ENCODE results near the gene GALNT3. TPM values are rescaled to one million over a fixed set of nuclear protein-coding genes. Genes with fewer than 3 reads are reported as not detected.

GALNT3 gene
- total RNA-seq (2021; fragmentation: NEBNext Ultra II Directional; extraction: Animal tissue kit (Norgen Biotek cat#: 25700)) (22.6 and 23.6 TPM in 2 replicates), polyA plus RNA-seq (2011; rRNA removed) (1.8 and 3.4 TPM in 2 replicates), polyA minus RNA-seq (2011; rRNA and poly(A)+ RNA removed) (15.8 and 18.0 TPM in 2 replicates)
- polyA plus RNA-seq (2011; cell fraction: cytosol; rRNA removed), result 4.6 TPM
- polyA plus RNA-seq (2011; cell fraction: nucleus; rRNA removed), result 3.8 TPM
- 6.7 to 15.7 TPM (median 8.2 TPM) in 4 replicates for polyA plus RNA-seq (2012, experiment 1 of 2)
- 2.4 TPM for polyA plus RNA-seq (2012, experiment 2 of 2)
- polyA plus RNA-seq (2013, experiment 1 of 2), result 18.2 TPM
- polyA plus RNA-seq (2013, experiment 2 of 2), result 19.7 TPM
- polyA minus RNA-seq (2011; cell fraction: cytosol; rRNA and poly(A)+ RNA removed), result 27.1 TPM
- 48.4 TPM for polyA minus RNA-seq (2011; cell fraction: nucleus; rRNA and poly(A)+ RNA removed)
- long read RNA-seq, experiment 1, transcript GALNT3-201 (11 exons, 3,868 nt), result major isoform, 7 of 24 reads
- long read RNA-seq, experiment 1, partial matches to known transcripts, result 16 of 24 reads
- long read RNA-seq, experiment 1, other reads (novel, unspliced or antisense), result 1 of 24 reads
- long read RNA-seq, experiment 2, partial matches to known transcripts, result 2 of 3 reads
- long read RNA-seq, experiment 2, other reads (novel, unspliced or antisense), result 1 of 3 reads

DNA sequence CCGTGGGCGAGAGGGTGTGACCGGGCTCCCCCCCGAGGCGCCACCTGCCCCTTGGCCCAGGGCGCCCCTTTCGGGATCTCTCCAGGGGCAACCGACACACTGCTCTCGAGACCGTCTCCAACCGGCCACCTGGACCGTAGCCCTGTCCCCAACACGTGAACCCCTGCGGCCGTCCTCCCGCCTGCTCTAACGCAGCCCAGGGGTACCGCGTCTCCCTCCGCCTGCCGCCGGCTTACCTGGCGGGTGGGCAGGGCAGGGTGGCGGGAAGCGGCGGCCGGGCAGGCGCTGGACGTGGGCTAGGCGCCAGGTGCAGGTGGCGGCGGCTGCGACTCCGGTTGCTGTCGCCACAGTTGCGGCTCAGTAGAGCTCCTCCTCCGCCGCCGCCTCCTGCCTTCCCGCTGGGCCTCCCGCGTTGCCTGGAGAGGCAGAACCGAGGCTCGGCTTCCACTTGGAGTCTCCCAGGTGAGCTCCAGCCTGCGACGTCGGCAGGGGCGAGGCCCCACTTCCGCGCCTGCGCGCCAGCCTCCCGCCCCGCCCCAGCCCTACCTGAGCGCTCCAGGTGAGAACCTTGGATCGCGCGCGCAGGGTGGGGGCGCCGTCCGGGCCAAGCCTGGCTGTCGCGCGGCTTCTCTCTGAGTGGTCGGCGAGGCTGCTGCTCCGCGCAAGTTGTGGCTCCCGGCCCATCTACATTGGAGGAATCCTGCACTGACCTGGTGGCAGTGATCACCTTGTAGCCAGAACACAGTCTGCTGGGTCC, at the start of gene GALNT3:
Gene GALNT3, minus strand, starts transcription at position 469 of the 757 bp plus-strand sequence. CDS start 23,547 bp downstream, outside the sequence.
- Histone ChIP-seq H4K5ac (ENCODE audit: insufficient read length, low read depth, low read length) (peak within 1 kb of the TSS; percentile 78), H3K79me1 (ENCODE audit: low read depth, low read length) (peaks cover 2% of the 10 kb centered on the region; the same call in 1 of the 2 replicates), H3K36me3 (ENCODE audit: control insufficient read depth in 2 of 4, insufficient read depth in 4 of 4, low read length in 3 of 4) (peaks cover 0 to 3% (median 0%) of the 10 kb centered on the region in 4 experiments; a peak in 2 of 8 replicates), H2BK20ac (ENCODE audit: low read length) (no peak within 1 kb of the TSS), H3K4ac (replicated peaks; ENCODE audit: insufficient read length, low read depth, low read length) (peak within 1 kb of the TSS; percentile 88), H4K20me1 (replicated peaks in 1 of 2; ENCODE audit: control insufficient read depth in 1 of 2, insufficient read depth in 2 of 2, low read length in 2 of 2) (no peaks in the 10 kb centered on the region), H3K23ac (ENCODE audit: insufficient read length) (no peak within 1 kb of the TSS), H2BK5ac (ENCODE audit: low read depth, low read length) (peak within 1 kb of the TSS; percentile 92), H4K8ac (ENCODE audit: extremely low read depth, insufficient read depth, low read length) (peak within 1 kb of the TSS; percentile 81; the same call in 1 of the 2 replicates), H2BK120ac (replicated peaks; ENCODE audit: low read depth, low read length) (peak within 1 kb of the TSS; percentile 87), H3K27me3 (replicated peaks in 1 of 4; ENCODE audit: control insufficient read depth in 3 of 4, extremely low read depth in 1 of 4, insufficient read depth in 3 of 4, low read length in 3 of 4) (no peaks in the 10 kb centered on the region; a peak in 1 of 7 replicates), H2AK5ac (ENCODE audit: low read depth, low read length) (no peak within 1 kb of the TSS), H3K9ac (replicated peaks in 1 of 4; ENCODE audit: extremely low read depth in 1 of 4, low read depth in 3 of 4, low read length in 3 of 4) (peak within 1 kb of the TSS; percentile 62 to 91 (median 68)), H3K4me2 (ENCODE audit: insufficient read depth in 1 of 2, low read depth in 2 of 2, low read length in 2 of 2) (peak within 1 kb of the TSS; percentile 85 to 93), H4K91ac (replicated peaks; ENCODE audit: insufficient read length, low read length) (peak within 1 kb of the TSS; percentile 86), H2AFZ (ENCODE audit: low read length) (peak within 1 kb of the TSS; percentile 76), H3K79me2 (ENCODE audit: control insufficient read depth in 1 of 2, insufficient read depth in 2 of 2, low read length in 2 of 2) (peaks cover 3 to 46% of the 10 kb centered on the region in 2 experiments), H2BK12ac (ENCODE audit: low read depth, low read length) (peak within 1 kb of the TSS; percentile 50), H3K4me1 (replicated peaks in 1 of 4; ENCODE audit: control insufficient read depth in 3 of 4, insufficient read depth in 4 of 4, low read length in 3 of 4) (peaks cover 0 to 26% (median 1%) of the 10 kb centered on the region in 4 experiments; a peak in 3 of 7 replicates), H2BK15ac (ENCODE audit: low read length) (no peak within 1 kb of the TSS), H3K4me3 (ENCODE audit: extremely low read depth in 1 of 4, insufficient read depth in 2 of 4, low read depth in 3 of 4, low read length in 4 of 4) (peak within 1 kb of the TSS; percentile 65 to 83 (median 79)), H3K27ac (ENCODE audit: low read depth, low read length) (peak within 1 kb of the TSS; percentile 59; the same call in 1 of the 2 replicates), H3K9me3 (ENCODE audit: insufficient read depth in 2 of 2, low read depth in 1 of 2, low read length in 1 of 2) (no peaks in the 10 kb centered on the region), H3K14ac (ENCODE audit: insufficient read length) (no peak within 1 kb of the TSS), H3K18ac (ENCODE audit: extremely low read depth, low read length) (peak within 1 kb of the TSS; percentile 98), H3K23me2 (ENCODE audit: low read depth, low read length) (peaks cover 8% of the 10 kb centered on the region; the same call in 1 of the 2 replicates), H3K56ac (replicated peaks; ENCODE audit: insufficient read length, low read depth, low read length) (peak within 1 kb of the TSS; percentile 62)
- FAIRE-seq (no peak), DNase-seq (ENCODE audit: low read depth in 1 of 2, low spot score in 2 of 2) (peak; percentile 67 to 94)
- ChIA-PET POLR2A (ENCODE audit: partially characterized antibody) (interaction anchor here (1.0 to 2.4 kb wide), 8 partner anchors 9 to 354 kb away, joined by 3 to 12 read pairs (median 6); no protein-coding TSS in a partner anchor), CTCF (ENCODE audit: partially characterized antibody) (interaction anchor here (0.9 to 2.7 kb wide), 5 partner anchors 15 to 387 kb away, joined by 3 to 13 read pairs (median 3); no protein-coding TSS in a partner anchor)
- WGBS, 2 experiments (ENCODE audit: extremely low coverage in 1 of 2, insufficient coverage in 1 of 2, insufficient read length in 1 of 2, insufficient replicate concordance in 2 of 2, low coverage in 1 of 2, low lambda C conversion rate in 2 of 2, missing lambda C conversion rate in 1 of 2), result 4% methylated on average over 37 of the region's 70 CpGs; no CpG with 5 or more reads in 1 of the 2 experiments
- TF ChIP-seq, protein P1, sequence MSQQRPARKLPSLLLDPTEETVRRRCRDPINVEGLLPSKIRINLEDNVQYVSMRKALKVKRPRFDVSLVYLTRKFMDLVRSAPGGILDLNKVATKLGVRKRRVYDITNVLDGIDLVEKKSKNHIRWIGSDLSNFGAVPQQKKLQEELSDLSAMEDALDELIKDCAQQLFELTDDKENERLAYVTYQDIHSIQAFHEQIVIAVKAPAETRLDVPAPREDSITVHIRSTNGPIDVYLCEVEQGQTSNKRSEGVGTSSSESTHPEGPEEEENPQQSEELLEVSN (IDR thresholded peaks at IDR 0.05), result peak; percentile 91
- TF ChIP-seq CHD2 (IDR thresholded peaks at IDR 0.05; ENCODE audit: low read length) (no peak), GTF2F1 (IDR thresholded peaks at IDR 0.05; ENCODE audit: borderline replicate concordance, low read depth, low read length) (0 out of 2 replicates have a peak, but pooled peaks have one; percentile 16), CTBP2 (IDR thresholded peaks at IDR 0.05; ENCODE audit: borderline replicate concordance, insufficient read depth, insufficient read length, low read length) (no peak)
- TF ChIP-seq, protein P2, sequence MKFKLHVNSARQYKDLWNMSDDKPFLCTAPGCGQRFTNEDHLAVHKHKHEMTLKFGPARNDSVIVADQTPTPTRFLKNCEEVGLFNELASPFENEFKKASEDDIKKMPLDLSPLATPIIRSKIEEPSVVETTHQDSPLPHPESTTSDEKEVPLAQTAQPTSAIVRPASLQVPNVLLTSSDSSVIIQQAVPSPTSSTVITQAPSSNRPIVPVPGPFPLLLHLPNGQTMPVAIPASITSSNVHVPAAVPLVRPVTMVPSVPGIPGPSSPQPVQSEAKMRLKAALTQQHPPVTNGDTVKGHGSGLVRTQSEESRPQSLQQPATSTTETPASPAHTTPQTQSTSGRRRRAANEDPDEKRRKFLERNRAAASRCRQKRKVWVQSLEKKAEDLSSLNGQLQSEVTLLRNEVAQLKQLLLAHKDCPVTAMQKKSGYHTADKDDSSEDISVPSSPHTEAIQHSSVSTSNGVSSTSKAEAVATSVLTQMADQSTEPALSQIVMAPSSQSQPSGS (IDR thresholded peaks at IDR 0.05; ENCODE audit: low read length), result no peak; the same call in 1 of the 2 replicates
